Karpas-422 (cell line): Measurements from ENCODE around the gene RNF141. TPM values are rescaled to one million over a fixed set of nuclear protein-coding genes. Genes with fewer than 3 reads are reported as not detected.

Source experiments
- DNase-seq: peaks from one replicate; pipeline ENCODE4 v3.0.0-alpha.2; 2015
- H2AFZ ChIP-seq: fragments of 200-600 bp; sonication (generic); 2 replicates; pipeline ENCODE4 v1.6.1; 2014; ENCODE audit warnings: antibody characterized with exemption, low read length, mixed read lengths
- H3K27ac ChIP-seq: fragments of 200-600 bp; sonication (generic); 2 replicates; pipeline ENCODE4 v1.5.1; 2014; ENCODE audit warnings: mild to moderate bottlenecking, low read length, moderate library complexity
- H3K27me3 ChIP-seq: fragments of 200-600 bp; sonication (generic); 2 replicates; pipeline ENCODE4 v1.6.1; 2014; ENCODE audit warnings: low read length, mixed read lengths
- H3K36me3 ChIP-seq: fragments of 200-600 bp; sonication (generic); 2 replicates; pipeline ENCODE4 v1.6.1; 2014; ENCODE audit warnings: low read length, mixed read lengths; ENCODE audit not compliant: insufficient read depth
- H3K4me1 ChIP-seq: fragments of 200-600 bp; sonication (generic); 2 replicates; pipeline ENCODE4 v1.6.1; 2014; ENCODE audit warnings: mild to moderate bottlenecking, low read length, mixed read lengths
- H3K4me2 ChIP-seq: fragments of 200-600 bp; sonication (generic); 2 replicates; pipeline ENCODE4 v1.6.1; 2014; ENCODE audit warnings: low read length, low read depth, mild to moderate bottlenecking; ENCODE audit not compliant: poor library complexity, severe bottlenecking
- H3K4me3 ChIP-seq: fragments of 200-600 bp; sonication (generic); 2 replicates; pipeline ENCODE4 v1.5.1; 2014; ENCODE audit warnings: mild to moderate bottlenecking, antibody characterized with exemption, low read length, mixed read lengths
- H3K79me2 ChIP-seq: fragments of 200-600 bp; sonication (generic); 2 replicates; pipeline ENCODE4 v1.6.1; 2014; ENCODE audit warnings: mild to moderate bottlenecking, low read length, mixed read lengths
- H3K9ac ChIP-seq: fragments of 200-600 bp; sonication (generic); 2 replicates; pipeline ENCODE4 v1.6.0; 2014; ENCODE audit warnings: low read length
- H3K9me2 ChIP-seq: fragments of 200-600 bp; sonication (generic), shearing (Covaris generic); replicated peaks from 2 replicates; pipeline ENCODE4 v1.6.0; 2014; ENCODE audit warnings: mild to moderate bottlenecking, low read length, moderate library complexity; ENCODE audit not compliant: insufficient read depth
- H3K9me3 ChIP-seq: fragments of 300-700, 200-600 bp; sonication (generic); 2 replicates; pipeline ENCODE4 v1.6.1; 2014; ENCODE audit warnings: low read length, mixed read lengths
- H4K20me1 ChIP-seq: fragments of 200-600 bp; sonication (generic); 2 replicates; pipeline ENCODE4 v1.6.1; 2014; ENCODE audit warnings: mild to moderate bottlenecking, antibody characterized with exemption, low read length, low read depth; ENCODE audit not compliant: insufficient read depth
- total RNA-seq: library from RNA; depleted of rRNA; stranded (reverse); fragments of >200 nt; shearing (Covaris generic); gene quantifications from 2 replicates; pipeline ENCODE4 v1.2.3, GENCODE V29; 2014; ENCODE audit warnings: low replicate concordance

Gene RNF141
- total RNA-seq, 1 experiment from 2014 or later = 12.2 TPM

DNA sequence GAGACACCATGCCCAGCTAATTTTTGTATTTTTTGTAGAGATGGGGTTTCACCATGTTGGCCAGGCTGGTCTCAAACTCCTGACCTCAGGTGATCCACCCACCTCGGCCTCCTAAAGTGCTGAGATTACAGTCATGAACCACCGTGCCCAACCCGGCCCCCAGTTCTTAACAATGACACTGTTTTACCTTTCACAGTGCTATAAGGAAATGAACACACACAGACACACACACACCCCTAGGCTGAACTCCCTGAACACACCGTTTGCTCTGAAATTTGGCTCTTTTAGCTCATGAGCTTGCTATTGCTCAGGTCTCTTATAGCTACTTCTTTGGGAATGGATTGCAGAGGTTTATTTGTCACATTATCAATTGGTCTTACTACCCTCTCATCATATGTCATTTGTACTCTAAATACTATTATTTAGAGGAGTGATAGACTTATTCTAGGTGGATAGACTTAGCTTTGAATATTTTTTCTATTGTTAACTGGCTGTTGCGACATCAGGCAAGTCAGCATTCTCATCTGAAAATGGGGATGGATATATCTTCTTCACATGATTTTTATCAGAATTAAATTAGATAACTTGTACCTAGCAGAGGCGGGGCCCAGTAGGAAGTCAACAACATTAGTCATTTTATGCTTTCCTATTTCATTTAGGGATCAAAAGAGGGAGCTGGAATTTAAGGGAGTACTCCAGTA, 25.4 kb upstream of the RNF141 start:
- Histone ChIP-seq H3K27ac (no peak overlapping the region), H3K36me3 (no peaks in the 10 kb centered on the region), H3K4me1 (no peaks in the 10 kb centered on the region), H3K9ac (no peak overlapping the region), H3K27me3 (no peaks in the 10 kb centered on the region), H3K79me2 (no peaks in the 10 kb centered on the region), H3K9me2 (no peaks in the 10 kb centered on the region), H3K4me3 (no peak overlapping the region), H2AFZ (no peak overlapping the region), H4K20me1 (no peaks in the 10 kb centered on the region), H3K4me2 (no peak overlapping the region), H3K9me3 (no peaks in the 10 kb centered on the region)
- DNase-seq = no peak

DNA sequence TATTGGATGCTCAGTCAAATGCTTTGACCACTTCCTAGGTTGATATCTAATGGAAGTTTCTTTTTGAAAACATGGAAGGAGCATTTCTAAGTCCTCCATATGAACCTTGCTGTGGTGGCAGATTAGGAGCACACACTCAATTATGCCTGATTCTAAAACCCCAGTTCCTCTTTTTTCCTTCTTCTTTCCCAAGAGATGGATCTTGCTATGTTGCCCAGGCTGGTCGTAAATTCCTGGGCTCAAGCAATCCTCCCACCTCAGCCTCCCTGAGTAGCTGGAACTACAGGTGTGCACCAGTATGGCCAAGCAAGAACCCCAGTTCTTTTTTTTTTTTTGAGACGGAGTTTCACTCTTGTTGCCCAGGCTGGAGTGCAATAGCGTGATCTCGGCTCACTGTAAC, 24.5 kb upstream of the RNF141 start:
- no peak for DNase-seq
- H3K4me1 ChIP-seq = no peaks in the 10 kb centered on the region
- no peaks in the 10 kb centered on the region for H3K9me2 ChIP-seq
- H2AFZ ChIP-seq = no peak overlapping the region
- H3K27me3 ChIP-seq = no peaks in the 10 kb centered on the region
- no peaks in the 10 kb centered on the region for H3K36me3 ChIP-seq
- H3K4me2 ChIP-seq = no peak overlapping the region
- H3K9me3 ChIP-seq = no peaks in the 10 kb centered on the region
- no peaks in the 10 kb centered on the region for H4K20me1 ChIP-seq
- H3K4me3 ChIP-seq = no peak overlapping the region
- no peak overlapping the region for H3K27ac ChIP-seq
- H3K9ac ChIP-seq = no peak overlapping the region
- H3K79me2 ChIP-seq = no peaks in the 10 kb centered on the region

- no peaks in the 10 kb centered on the region for H3K27me3 ChIP-seq
- no peak overlapping the region for H3K4me2 ChIP-seq
- no peaks in the 10 kb centered on the region for H3K9me3 ChIP-seq
These were observed 23.8 kb upstream of the RNF141 start for GRCh38 chr11:10564696-10565318.

DNA sequence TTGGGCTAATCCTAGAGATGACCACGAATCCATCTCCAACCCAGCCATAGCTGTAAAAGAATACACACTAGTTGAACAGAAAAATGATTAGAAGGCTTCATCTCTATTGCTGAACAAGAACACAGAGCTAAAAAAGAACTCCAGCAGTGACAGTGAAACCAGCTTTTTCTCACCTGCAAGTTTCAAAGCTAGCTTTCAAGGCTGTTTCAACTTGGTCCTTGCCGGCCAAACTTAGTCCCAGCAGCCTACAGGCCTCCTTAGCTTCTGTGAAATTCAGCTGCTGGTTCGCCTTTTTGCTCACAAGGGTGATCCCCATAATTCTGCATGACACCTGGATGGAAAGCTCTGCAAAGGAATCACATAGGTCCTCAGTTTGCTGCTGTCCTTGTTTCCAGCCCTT, 23.0 kb upstream of the RNF141 start:
- Histone ChIP-seq H3K4me2 (no peak overlapping the region), H3K36me3 (no peaks in the 10 kb centered on the region), H2AFZ (no peak overlapping the region), H3K4me1 (no peaks in the 10 kb centered on the region), H3K9ac (no peak overlapping the region), H3K4me3 (no peak overlapping the region), H3K9me3 (no peaks in the 10 kb centered on the region), H4K20me1 (no peaks in the 10 kb centered on the region), H3K27ac (no peak overlapping the region), H3K9me2 (no peaks in the 10 kb centered on the region), H3K79me2 (no peaks in the 10 kb centered on the region), H3K27me3 (no peaks in the 10 kb centered on the region)
- no peak for DNase-seq

More at GRCh38 chr11:10564696-10565318, 23.8 kb upstream of the RNF141 start:
- H3K27ac ChIP-seq = no peak overlapping the region
- H4K20me1 ChIP-seq = no peaks in the 10 kb centered on the region
- H2AFZ ChIP-seq = no peak overlapping the region
- H3K9ac ChIP-seq = no peak overlapping the region
- no peaks in the 10 kb centered on the region for H3K9me2 ChIP-seq
- H3K36me3 ChIP-seq = no peaks in the 10 kb centered on the region
- H3K4me3 ChIP-seq = no peak overlapping the region
- H3K79me2 ChIP-seq = no peaks in the 10 kb centered on the region
- no peak for DNase-seq
- no peaks in the 10 kb centered on the region for H3K4me1 ChIP-seq

- Histone ChIP-seq H4K20me1 (no peaks in the 10 kb centered on the region), H3K4me3 (no peak overlapping the region), H3K9me2 (no peaks in the 10 kb centered on the region), H3K9ac (no peak overlapping the region), H3K36me3 (no peaks in the 10 kb centered on the region), H3K27me3 (no peaks in the 10 kb centered on the region), H3K79me2 (no peaks in the 10 kb centered on the region), H2AFZ (no peak overlapping the region), H3K27ac (no peak overlapping the region), H3K9me3 (no peaks in the 10 kb centered on the region), H3K4me2 (no peak overlapping the region), H3K4me1 (no peaks in the 10 kb centered on the region)
- no peak for DNase-seq
These were observed 21.0 kb upstream of the RNF141 start for GRCh38 chr11:10561947-10562346.

DNA sequence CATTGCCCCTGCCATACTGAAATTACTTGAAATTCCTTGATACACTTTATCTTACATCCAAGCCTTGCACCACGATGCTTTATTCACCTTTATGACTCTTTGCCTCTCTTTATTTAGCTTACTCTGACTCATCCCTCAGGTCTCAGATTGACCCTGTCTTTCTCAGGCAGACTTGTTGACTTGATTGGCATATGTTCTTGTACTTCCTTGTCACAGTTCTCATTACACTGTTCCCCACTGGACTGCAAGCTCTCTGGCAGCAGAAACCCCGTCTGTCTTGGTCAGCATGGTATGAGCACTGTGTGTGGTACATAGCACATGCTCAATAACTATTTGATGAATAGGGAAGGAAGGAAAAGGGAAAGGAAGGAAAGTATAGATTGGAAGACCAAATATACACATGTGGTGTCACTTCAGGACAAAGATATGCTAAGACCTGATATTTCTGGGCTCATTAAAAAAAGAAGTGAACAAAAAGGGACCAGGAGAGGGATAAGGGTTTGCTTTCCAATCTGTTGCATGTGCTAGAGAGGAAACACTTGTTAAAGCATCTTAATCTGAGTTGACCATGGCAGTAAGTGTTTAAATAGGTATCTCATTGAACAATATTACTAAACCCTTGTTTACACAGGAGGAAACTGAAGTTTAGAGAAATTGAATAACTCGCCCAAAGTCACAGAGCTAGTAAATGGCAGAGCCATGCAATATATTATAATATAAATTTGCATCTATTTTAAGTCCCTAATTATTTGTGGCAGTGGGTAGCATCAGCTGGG, 20.2 kb upstream of the RNF141 start:
- no peaks in the 10 kb centered on the region for H4K20me1 ChIP-seq
- no peak for DNase-seq
- no peaks in the 10 kb centered on the region for H3K4me1 ChIP-seq
- no peaks in the 10 kb centered on the region for H3K9me3 ChIP-seq
- no peak overlapping the region for H3K4me3 ChIP-seq
- no peak overlapping the region for H2AFZ ChIP-seq
- H3K9ac ChIP-seq = no peak overlapping the region
- no peak overlapping the region for H3K4me2 ChIP-seq
- H3K9me2 ChIP-seq = no peaks in the 10 kb centered on the region
- H3K79me2 ChIP-seq = no peaks in the 10 kb centered on the region
- H3K36me3 ChIP-seq = no peaks in the 10 kb centered on the region
- H3K27ac ChIP-seq = no peak overlapping the region
- H3K27me3 ChIP-seq = no peaks in the 10 kb centered on the region

- Histone ChIP-seq H3K36me3 (no peaks in the 10 kb centered on the region), H3K9me3 (no peaks in the 10 kb centered on the region), H3K27ac (no peak overlapping the region), H3K4me1 (no peaks in the 10 kb centered on the region), H2AFZ (no peak overlapping the region), H3K9me2 (no peaks in the 10 kb centered on the region), H3K4me3 (no peak overlapping the region), H3K9ac (no peak overlapping the region), H4K20me1 (no peaks in the 10 kb centered on the region), H3K4me2 (no peak overlapping the region), H3K79me2 (no peaks in the 10 kb centered on the region), H3K27me3 (no peaks in the 10 kb centered on the region)
- DNase-seq = no peak
These were observed 17.3 kb upstream of the RNF141 start for GRCh38 chr11:10558288-10558687.

GRCh38 chr11:10556590-10556989, 15.6 kb upstream of the RNF141 start:
- Histone ChIP-seq H3K36me3 (no peaks in the 10 kb centered on the region), H4K20me1 (no peaks in the 10 kb centered on the region), H2AFZ (no peak overlapping the region), H3K4me1 (no peaks in the 10 kb centered on the region), H3K79me2 (no peaks in the 10 kb centered on the region), H3K9me2 (no peaks in the 10 kb centered on the region), H3K27ac (no peak overlapping the region), H3K27me3 (no peaks in the 10 kb centered on the region; the same call in 1 of the 2 replicates), H3K4me3 (no peak overlapping the region), H3K9ac (no peak overlapping the region), H3K9me3 (no peaks in the 10 kb centered on the region), H3K4me2 (no peak overlapping the region)
- DNase-seq = peak; percentile 15
